Ovary (tissue), 9 donors: ENCODE results near the gene OR2AT4. TPM values are rescaled to one million over a fixed set of nuclear protein-coding genes. Genes with fewer than 3 reads are reported as not detected.

ENCODE experiments used
- DNase-seq, 5 donors: peaks; one replicate each; pipeline ENCODE4 v3.0.0-alpha.2; 2019 to 2020
- H3K27ac ChIP-seq, 2 donors: fragments of 200-600 bp; one replicate each; pipeline versions ENCODE4 v1.5.1 to v1.8.0; 2019 to 2022
- H3K27me3 ChIP-seq: fragments of 200-600 bp; one replicate; pipeline ENCODE4 v1.8.0; 2022
- H3K36me3 ChIP-seq: fragments of 200-600 bp; sonication (generic); one replicate; pipeline ENCODE4 v1.5.1; 2019
- H3K4me1 ChIP-seq: one replicate; pipeline ENCODE4 v1.8.1; 2013; ENCODE audit warnings: mild to moderate bottlenecking, moderate library complexity; ENCODE audit not compliant: insufficient read depth
- H3K4me3 ChIP-seq: fragments of 200-600 bp; sonication (generic); one replicate; pipeline ENCODE4 v1.5.1; 2017
- H3K9me3 ChIP-seq, 2 donors: fragments of 200-600 bp in 1 of 2; sonication (generic) in 1 of 2; one replicate each; pipeline versions ENCODE4 v1.5.1 to v1.8.1; 2013 to 2019; ENCODE audit warnings: mild to moderate bottlenecking in 1 of 2, moderate library complexity in 1 of 2
- EP300 ChIP-seq: sonication (generic); formaldehyde crosslinking; IDR thresholded peaks from one replicate; pipeline ENCODE4 v1.6.1; 2017; ENCODE audit warnings: antibody characterized with exemption
- POLR2A ChIP-seq: fragments of 450-650 bp; IDR thresholded peaks from one replicate; pipeline ENCODE4 v1.6.1; 2017; ENCODE audit warnings: antibody characterized with exemption, mild to moderate bottlenecking, moderate library complexity
- WGBS, 3 donors: extraction: QIAGEN DNeasy Blood & Tissue Kit in 1 of 3; methylation state at CpG; one replicate each; pipeline versions ENCODE4 v1.1.5 to v1.1.7; 2013 to 2017; 5-methylcytosine and 5-hydroxymethylcytosine counted together
- intact Hi-C, 4 donors: fragments of 100-400 bp; cut with DNase I; formaldehyde crosslinking; loops; one replicate each; pipeline versions ENCODE4 v1.11.0 to v1.15.1; 2022 to 2023
- polyA plus RNA-seq, 2 donors: library from polyadenylated mRNA; stranded (reverse); fragments of 200-250 nt in 1 of 2; fragments of 350-450 nt in 1 of 2; fragmentation: Illumina TruSeq in 1 of 2; extraction: RNeasy Lipid Tissue Mini Kit (QIAGEN cat#74804) in 1 of 2; gene quantifications; one replicate each; pipeline ENCODE4 v1.2.3, GENCODE V29; 2013 to 2014
- total RNA-seq, 7 donors: library from RNA; depleted of rRNA in 2 of 7; stranded (reverse); fragments of >200 nt in 2 of 7; fragmentation: NEBNext Ultra II Directional in 3 of 7; extraction: Animal tissue kit (Norgen Biotek cat#: 25700) in 3 of 7; gene quantifications; one replicate each; pipeline versions ENCODE4 v1.1.0 to v1.2.4, GENCODE V29; 2016 to 2023
- TF ChIP-seq, protein P1 (sequence below), 3 donors: fragments of 450-650 bp in 2 of 3; fragments of 200-600 bp in 1 of 3; IDR thresholded peaks; one replicate each; pipeline versions ENCODE4 v1.5.1 to v1.8.0; 2016 to 2022; ENCODE audit warnings: antibody characterized with exemption in 3 of 3, mild to moderate bottlenecking in 1 of 3
- donor health status: DM: no; HTN: no; CAD: no; lungs with moderate emphysema.
- donor health status: DM: no; HTN: no; CAD: no.
- donor health status: Bipolar disorder and iron deficiency.
- donor health status: DM: yes; HTN: yes; CAD: no.
- donor health status: DM: no; HTN: no; CAD: no.
- donor health status: DM: yes; HTN: yes; CAD: no.

The OR2AT4 gene
- total and polyA plus RNA-seq, 9 donors: 0.02 TPM; not detected in 8

DNA sequence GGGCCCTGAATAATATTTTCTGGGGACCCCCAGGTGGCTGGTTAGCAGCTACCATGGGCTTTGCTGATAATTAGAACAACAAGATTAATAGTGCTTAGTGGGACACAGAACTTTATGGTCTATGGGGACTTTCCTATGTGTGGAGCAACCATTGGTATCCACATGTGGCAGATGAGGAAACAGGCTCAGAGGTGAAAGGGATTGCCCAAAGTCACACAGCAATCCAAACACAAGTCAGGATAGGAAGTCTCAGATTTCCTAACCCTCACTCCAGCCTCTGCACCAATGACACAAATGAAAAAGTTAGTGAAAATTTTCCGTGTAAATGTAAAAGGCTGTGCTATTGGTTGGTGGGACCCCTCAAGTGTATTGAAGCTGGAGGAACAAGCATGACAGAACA lies 39.0 kb upstream of the OR2AT4 start:
- Histone ChIP-seq H3K27ac (no peak overlapping the region), H3K36me3 (no peaks in the 10 kb centered on the region), H3K27me3 (no peaks in the 10 kb centered on the region), H3K4me1 (no peaks in the 10 kb centered on the region), H3K9me3 (no peaks in the 10 kb centered on the region), H3K4me3 (no peak overlapping the region)
- DNase-seq: no peak
- intact Hi-C loops: no loop called here
- 79 to 88% (median 85%) methylated on average over 1 of the region's 1 CpG for WGBS, 3 donors
- TF ChIP-seq, protein P1, sequence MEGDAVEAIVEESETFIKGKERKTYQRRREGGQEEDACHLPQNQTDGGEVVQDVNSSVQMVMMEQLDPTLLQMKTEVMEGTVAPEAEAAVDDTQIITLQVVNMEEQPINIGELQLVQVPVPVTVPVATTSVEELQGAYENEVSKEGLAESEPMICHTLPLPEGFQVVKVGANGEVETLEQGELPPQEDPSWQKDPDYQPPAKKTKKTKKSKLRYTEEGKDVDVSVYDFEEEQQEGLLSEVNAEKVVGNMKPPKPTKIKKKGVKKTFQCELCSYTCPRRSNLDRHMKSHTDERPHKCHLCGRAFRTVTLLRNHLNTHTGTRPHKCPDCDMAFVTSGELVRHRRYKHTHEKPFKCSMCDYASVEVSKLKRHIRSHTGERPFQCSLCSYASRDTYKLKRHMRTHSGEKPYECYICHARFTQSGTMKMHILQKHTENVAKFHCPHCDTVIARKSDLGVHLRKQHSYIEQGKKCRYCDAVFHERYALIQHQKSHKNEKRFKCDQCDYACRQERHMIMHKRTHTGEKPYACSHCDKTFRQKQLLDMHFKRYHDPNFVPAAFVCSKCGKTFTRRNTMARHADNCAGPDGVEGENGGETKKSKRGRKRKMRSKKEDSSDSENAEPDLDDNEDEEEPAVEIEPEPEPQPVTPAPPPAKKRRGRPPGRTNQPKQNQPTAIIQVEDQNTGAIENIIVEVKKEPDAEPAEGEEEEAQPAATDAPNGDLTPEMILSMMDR (IDR thresholded peaks at IDR 0.05): no peak
- TF ChIP-seq POLR2A: no peak
- TF ChIP-seq EP300: no peak

DNA sequence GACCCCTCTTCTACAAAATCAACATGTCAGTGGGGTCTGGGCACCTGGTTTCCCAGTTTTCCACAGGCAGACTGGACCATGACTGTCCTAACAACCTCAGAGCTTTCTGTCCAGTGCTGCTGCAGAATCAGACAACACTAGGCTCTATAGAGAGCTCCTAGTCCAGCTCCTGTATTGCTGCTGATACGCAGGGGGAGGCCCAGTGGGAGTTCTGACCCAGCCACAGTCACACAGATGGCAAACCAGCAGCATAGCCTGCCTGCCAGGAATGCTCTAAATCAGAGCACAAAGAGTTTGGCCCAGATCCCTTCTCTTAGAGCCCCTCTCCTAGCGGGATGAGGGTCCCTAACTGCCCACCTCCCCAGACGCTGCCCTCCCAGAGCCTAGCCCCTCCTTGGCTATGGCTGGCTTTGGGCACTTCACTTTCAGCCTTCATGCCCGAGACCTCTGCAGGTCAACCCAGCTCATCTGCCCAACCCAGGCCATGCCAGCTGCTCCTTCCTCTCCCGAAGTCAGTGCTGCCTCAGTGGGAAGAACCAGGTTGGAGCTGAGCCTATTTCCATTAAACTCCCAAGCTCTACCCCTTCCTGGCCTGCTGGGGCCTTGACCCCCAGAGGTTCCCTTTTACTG lies 38.5 kb upstream of the OR2AT4 start:
- no peak overlapping the region for H3K27ac ChIP-seq
- no peaks in the 10 kb centered on the region for H3K27me3 ChIP-seq
- no peaks in the 10 kb centered on the region for H3K36me3 ChIP-seq
- no peaks in the 10 kb centered on the region for H3K9me3 ChIP-seq
- no peak for DNase-seq
- H3K4me1 ChIP-seq: no peaks in the 10 kb centered on the region
- TF ChIP-seq, protein P1 (IDR thresholded peaks at IDR 0.05): no peak
- TF ChIP-seq EP300 (no peak), POLR2A (no peak)
- 69 to 85% (median 70%) methylated on average over 5 of the region's 5 CpGs for WGBS, 3 donors
- no peak overlapping the region for H3K4me3 ChIP-seq
- intact Hi-C loops: no loop called here

DNA sequence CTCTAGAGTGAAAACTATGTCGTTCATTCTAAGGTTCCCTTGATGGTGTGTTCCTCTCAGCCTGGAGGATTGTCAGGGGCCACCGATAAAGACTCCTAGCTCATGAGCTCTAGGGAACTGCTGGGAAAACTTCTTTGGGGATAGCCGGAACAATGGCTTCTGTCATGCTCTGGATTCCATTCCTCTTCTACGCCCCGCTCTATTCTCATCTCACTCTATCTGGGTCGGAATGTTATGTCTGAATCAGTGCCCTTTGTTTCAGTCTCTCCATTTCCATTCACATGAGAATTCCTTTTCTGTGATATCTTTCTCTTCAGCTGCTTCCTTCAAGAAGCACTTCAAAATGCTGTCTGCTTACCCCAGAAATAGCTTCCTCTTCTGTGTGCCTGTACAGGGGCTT lies 37.3 kb upstream of the OR2AT4 start:
- no peak for DNase-seq
- no peak overlapping the region for H3K27ac ChIP-seq
- intact Hi-C loops: no loop called here
- H3K4me3 ChIP-seq: no peak overlapping the region
- TF ChIP-seq EP300 (no peak), POLR2A (no peak)
- TF ChIP-seq, protein P1 (IDR thresholded peaks at IDR 0.05): no peak
- 56 to 68% (median 62%) methylated on average over 6 of the region's 6 CpGs for WGBS, 3 donors
- no peaks in the 10 kb centered on the region for H3K9me3 ChIP-seq
- H3K4me1 ChIP-seq: no peaks in the 10 kb centered on the region
- no peaks in the 10 kb centered on the region for H3K36me3 ChIP-seq
- no peaks in the 10 kb centered on the region for H3K27me3 ChIP-seq

DNA sequence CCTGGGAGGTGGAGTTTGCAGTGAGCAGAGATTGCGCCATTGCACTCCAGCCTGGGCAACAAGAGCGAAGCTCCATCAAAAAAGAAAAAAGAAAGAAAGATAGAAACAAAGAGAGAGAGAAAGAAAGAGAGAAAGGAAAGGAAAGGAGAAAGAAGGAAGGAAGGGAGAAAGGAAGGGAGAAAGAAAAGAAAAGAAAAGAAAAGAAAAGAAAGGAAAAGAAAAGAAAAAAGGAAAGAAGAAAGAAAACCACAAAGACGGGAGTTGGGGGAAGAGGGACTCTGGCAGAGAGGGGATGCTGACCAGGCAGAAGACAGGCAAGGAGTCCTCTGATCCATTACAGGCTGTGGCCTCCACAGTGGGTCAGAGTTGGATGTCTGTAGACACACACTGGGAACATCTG lies 35.4 kb upstream of the OR2AT4 start:
- Histone ChIP-seq H3K27ac (no peak overlapping the region), H3K36me3 (no peaks in the 10 kb centered on the region), H3K9me3 (no peaks in the 10 kb centered on the region), H3K4me1 (no peaks in the 10 kb centered on the region), H3K4me3 (no peak overlapping the region), H3K27me3 (no peaks in the 10 kb centered on the region)
- 86 to 91% (median 87%) methylated on average over 3 of the region's 3 CpGs for WGBS, 3 donors
- TF ChIP-seq EP300: no peak
- TF ChIP-seq, protein P1 (IDR thresholded peaks at IDR 0.05): no peak
- TF ChIP-seq POLR2A: no peak
- intact Hi-C loops: no loop called here
- DNase-seq: no peak
